Epithelial cell of proximal tubule (primary cell): ENCODE data around the gene ATR. TPM values are rescaled to one million over a fixed set of nuclear protein-coding genes. Genes with fewer than 3 reads are reported as not detected.
"Not testable (repeated sequence)": the region's sequence is repeated elsewhere in the genome, so short reads cannot be mapped to it uniquely, and the experiment has no call there.

Experiments
- DNase-seq: peaks from one replicate; pipeline ENCODE4 v3.0.0-alpha.2; 2011; ENCODE audit warnings: low read depth
- H3K4me3 ChIP-seq: 2 replicates; pipeline ENCODE4 v1.5.1; 2011; ENCODE audit warnings: low read depth, mild to moderate bottlenecking, low read length
- total RNA-seq: library from RNA; depleted of rRNA; stranded (reverse); fragments of >200 nt; gene quantifications from 2 replicates; pipeline ENCODE4 v1.2.3, GENCODE V29; 2015
- TF ChIP-seq, protein P1 (sequence below): conservative IDR thresholded peaks from 2 replicates; pipeline ENCODE4 v1.5.1; 2012; ENCODE audit warnings: low read depth, mild to moderate bottlenecking, low read length

Gene ATR
- total RNA-seq, 1 donor from 2014 or later: 20.4 TPM

DNA sequence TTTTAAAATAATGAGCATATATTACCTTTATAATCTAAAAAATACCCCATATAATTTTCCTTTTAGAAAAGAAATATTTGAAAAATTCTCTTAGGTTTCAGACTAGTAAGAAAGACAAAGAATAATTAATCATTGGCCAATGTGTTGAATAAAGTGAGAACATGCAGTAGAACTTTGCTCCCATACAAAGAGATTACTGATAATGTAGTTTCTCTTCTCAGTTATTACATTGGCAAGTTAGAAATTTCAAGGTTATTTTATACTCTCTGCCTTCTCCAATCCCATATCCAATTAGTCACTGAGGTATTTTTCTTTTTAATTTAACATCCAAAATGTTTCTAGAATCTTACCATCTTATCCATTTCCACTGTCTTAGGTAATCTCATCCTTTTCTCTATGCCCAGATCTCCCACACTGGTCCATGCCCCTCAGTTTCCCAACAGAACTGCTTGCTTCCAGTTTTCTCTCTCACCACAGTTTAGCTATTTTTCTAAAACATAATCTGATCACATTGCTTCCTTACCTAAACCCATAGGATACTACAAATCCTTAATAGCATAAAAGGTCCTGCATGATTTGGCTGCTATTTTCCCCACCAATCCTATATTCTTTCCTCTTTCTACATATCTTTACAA lies 141.5 kb downstream of the ATR start:
- DNase-seq: no peak
- TF ChIP-seq, protein P1, sequence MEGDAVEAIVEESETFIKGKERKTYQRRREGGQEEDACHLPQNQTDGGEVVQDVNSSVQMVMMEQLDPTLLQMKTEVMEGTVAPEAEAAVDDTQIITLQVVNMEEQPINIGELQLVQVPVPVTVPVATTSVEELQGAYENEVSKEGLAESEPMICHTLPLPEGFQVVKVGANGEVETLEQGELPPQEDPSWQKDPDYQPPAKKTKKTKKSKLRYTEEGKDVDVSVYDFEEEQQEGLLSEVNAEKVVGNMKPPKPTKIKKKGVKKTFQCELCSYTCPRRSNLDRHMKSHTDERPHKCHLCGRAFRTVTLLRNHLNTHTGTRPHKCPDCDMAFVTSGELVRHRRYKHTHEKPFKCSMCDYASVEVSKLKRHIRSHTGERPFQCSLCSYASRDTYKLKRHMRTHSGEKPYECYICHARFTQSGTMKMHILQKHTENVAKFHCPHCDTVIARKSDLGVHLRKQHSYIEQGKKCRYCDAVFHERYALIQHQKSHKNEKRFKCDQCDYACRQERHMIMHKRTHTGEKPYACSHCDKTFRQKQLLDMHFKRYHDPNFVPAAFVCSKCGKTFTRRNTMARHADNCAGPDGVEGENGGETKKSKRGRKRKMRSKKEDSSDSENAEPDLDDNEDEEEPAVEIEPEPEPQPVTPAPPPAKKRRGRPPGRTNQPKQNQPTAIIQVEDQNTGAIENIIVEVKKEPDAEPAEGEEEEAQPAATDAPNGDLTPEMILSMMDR: no peak
- H3K4me3 ChIP-seq: no peak overlapping the region

DNA sequence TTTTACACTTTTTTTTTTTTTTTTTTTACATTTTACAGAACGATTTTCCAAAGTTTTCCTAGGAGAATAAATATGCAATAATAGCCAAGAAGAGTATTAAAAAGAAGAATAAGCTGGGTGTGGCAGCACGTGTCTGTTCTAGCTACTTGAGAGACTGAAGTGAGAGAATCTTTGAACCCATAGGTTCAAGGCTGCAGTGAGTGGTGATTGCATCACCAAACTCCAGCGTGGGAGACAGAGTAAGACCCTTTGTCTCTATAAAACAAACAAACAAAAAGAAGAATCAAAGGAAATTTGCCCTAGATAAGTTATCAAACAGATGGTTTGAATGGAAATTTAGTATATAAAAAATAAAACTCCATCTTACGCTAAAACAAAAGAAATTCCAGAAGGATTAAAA lies 144.0 kb downstream of the ATR start:
- H3K4me3 ChIP-seq: no peak overlapping the region
- TF ChIP-seq, protein P1: no peak
- DNase-seq: no peak

DNA sequence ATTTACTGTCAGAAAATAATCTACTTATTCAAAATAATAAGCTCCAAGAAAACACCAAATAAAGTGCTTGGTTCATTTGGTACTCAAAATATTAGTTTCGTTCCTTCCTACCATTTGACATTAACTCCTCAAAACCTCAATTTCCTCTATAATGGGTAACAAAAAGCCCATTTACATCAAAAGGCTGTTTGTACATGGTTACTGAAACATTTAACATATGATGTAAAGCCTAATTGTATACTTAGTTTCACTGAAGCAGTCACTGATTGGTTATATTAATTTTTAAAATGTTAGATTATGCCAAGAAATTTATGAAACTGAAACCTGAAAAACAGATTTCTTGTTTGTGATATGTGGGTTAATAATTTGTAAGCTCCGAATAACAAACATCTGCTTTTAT lies 145.4 kb downstream of the ATR start:
- H3K4me3 ChIP-seq: no peak overlapping the region
- no peak for DNase-seq
- TF ChIP-seq, protein P1: no peak

DNA sequence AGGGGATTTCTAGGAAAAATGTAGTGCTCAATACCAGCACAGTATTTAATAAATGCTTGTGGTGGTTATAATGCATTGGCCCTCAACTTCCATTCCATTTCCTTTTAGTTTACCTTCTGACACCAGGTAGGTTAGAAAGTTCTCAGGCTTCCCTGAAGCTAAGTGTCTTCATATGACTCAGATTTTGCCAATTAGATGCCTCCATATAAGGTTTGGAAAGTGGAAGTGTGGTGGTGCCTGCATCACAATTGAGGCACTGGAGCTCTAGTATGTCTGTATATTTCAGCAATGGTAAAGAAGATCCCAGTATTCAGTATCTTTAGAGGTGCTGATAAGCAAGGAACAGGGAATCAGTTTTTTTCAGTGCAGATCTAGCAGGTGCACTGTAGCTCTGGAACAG lies 149.0 kb downstream of the ATR start:
- H3K4me3 ChIP-seq: no peak overlapping the region
- TF ChIP-seq, protein P1: no peak
- no peak for DNase-seq

DNA sequence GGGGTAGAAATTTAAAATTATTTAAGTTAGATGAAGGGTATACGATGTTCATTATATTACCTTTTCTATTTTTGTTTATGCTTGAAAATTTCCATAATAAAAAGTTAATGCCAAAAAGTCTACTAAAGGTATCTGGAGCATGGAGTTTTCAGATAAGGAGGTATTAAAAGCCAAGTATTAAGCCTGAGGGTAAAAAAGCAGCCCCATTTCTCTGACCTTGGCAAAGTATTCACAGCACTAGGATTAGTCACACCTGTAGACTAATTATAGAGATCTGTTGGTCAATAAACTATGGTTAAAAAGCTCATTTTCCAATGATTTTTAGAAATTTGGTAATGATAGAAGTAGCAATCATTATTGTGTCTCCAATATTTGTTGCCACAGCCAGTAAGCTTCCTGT lies 153.8 kb downstream of the ATR start:
- TF ChIP-seq, protein P1: no peak
- H3K4me3 ChIP-seq: no peak overlapping the region
- DNase-seq: no peak

DNA sequence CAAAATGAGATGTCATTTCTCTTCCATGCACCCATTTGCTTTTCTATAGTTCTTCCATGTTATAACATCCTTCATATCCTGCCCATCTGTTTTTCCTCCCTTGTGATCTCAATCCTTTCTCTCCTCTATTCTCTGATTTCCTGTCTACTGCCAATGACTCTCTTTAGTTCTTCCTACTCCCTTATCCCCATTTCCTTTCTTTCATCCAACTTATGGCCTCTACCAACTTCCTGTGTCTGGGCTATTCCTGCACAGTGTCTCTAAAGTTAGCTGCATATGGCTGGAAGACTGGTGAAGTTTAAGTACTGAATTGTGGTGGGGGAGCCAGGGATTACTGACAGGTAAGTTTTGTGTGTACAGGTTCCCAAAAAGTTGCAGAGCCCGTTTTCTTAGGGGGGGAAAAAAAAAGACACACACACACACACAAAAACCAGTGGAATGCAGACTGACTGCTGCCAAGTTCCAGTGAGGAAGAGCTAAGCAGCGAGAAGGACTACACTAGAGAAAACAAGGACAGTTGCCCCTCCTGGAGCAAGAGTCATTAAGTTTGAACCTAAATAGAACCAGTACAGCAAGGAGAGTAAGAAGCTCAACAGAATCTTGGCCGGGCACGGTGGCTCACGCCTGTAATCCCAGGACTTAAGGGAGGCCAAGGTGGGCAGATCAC lies 159.5 kb downstream of the ATR start:
- H3K4me3 ChIP-seq: no peak overlapping the region
- no peak for DNase-seq
- TF ChIP-seq, protein P1: no peak

DNA sequence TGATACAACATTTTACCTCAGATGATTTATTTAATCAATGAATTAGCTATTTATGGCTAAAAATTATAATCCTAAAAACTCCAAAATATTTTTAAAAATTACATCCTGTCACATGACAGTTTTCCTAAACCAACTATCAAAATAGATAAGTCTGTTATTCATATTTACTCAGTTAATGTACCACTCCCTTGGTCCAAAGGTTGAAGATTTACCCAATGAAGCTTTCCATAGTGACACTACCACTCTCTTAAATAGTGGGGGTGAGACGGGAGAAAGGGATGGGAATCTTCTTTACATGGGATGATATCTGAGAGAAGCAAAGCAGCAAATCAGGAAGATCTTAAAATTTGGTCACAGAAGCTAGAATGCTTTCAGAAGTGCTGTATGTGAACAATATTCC lies 161.2 kb downstream of the ATR start:
- TF ChIP-seq, protein P1: no peak
- no peak for DNase-seq
- H3K4me3 ChIP-seq: no peak overlapping the region

DNA sequence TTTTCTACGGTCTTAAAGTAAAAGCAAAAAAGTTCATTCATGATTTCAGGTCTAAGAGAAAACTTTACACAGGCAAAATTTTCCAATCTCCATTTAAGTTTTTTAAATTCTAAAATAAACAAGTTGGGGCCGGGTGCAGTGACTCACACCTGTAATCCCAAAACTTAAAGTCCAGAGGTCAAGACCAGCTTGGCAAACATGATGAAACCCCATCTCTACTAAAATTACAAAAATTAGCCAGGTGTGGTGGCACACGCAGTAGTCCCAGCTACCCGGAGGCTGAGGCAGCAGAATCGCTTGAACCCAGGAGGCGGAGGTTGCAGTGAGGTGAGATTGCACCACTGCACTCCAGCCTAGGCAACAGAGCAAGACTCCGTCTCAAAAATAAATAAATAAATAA lies 178.0 kb downstream of the ATR start:
- DNase-seq, H3K4me3 ChIP-seq: not testable (repeated sequence)
